Activated CD4-positive, CD25-positive, alpha-beta regulatory T cell treated with anti-CD3 and anti-CD28 coated beads, Interleukin-2, amount 50 U/mL, for 24 hours (primary cell): Measurements from ENCODE around the gene GLOD5.

Source experiments
- ATAC-seq, 2 donors: fragments of 150-1000 bp; cut with Tn5 transposase; one replicate each; pipeline ENCODE4 v1.10.0; 2021; ENCODE audit warnings: mild to moderate bottlenecking in 1 of 2, moderate library complexity in 1 of 2

The GLOD5 gene

GRCh38 chrX:48754238-48754637 is 7.3 kb upstream of the GLOD5 start:
- ATAC-seq, result no peak

- no peak for ATAC-seq
These were observed 7.7 kb downstream of the GLOD5 start for GRCh38 chrX:48769230-48769629.

GRCh38 chrX:48770296-48770695 is 8.7 kb downstream of the GLOD5 start:
- no peak for ATAC-seq

- no peak for ATAC-seq
These were observed 11.1 kb downstream of the GLOD5 start for GRCh38 chrX:48772602-48773001.

GRCh38 chrX:48776818-48777439 is 15.4 kb downstream of the GLOD5 start:
- no peak for ATAC-seq

- no peak for ATAC-seq
These were observed 17.9 kb downstream of the GLOD5 start for GRCh38 chrX:48779399-48779798.

GRCh38 chrX:48781705-48782104 is 20.2 kb downstream of the GLOD5 start:
- no peak for ATAC-seq

GRCh38 chrX:48782216-48782615 is 20.7 kb downstream of the GLOD5 start:
- ATAC-seq, result no peak

- no peak for ATAC-seq
These were observed 21.2 kb downstream of the GLOD5 start for GRCh38 chrX:48782795-48783194.

- ATAC-seq, result no peak
These were observed 23.2 kb downstream of the GLOD5 start for GRCh38 chrX:48784726-48785125.

- no peak for ATAC-seq
These were observed 23.6 kb downstream of the GLOD5 start for GRCh38 chrX:48785186-48785539.

GRCh38 chrX:48785540-48786214 is 24.1 kb downstream of the GLOD5 start:
- no peak for ATAC-seq

GRCh38 chrX:48786341-48786800 is 24.8 kb downstream of the GLOD5 start, which contains the start of gene GATA1:
GATA1 (plus strand) TSS chrX:48786590; CDS start chrX:48791110, 4,520 bp downstream.
- no peak for ATAC-seq

- no peak for ATAC-seq
These were observed 25.4 kb downstream of the GLOD5 start for GRCh38 chrX:48786825-48787504.

GRCh38 chrX:48787505-48788443 is 26.2 kb downstream of the GLOD5 start:
- ATAC-seq, result no peak

GRCh38 chrX:48789366-48790220 is 28.0 kb downstream of the GLOD5 start:
- ATAC-seq, result no peak

GRCh38 chrX:48790477-48790876 is 28.9 kb downstream of the GLOD5 start:
- no peak for ATAC-seq

GRCh38 chrX:48791063-48791820 is 29.7 kb downstream of the GLOD5 start:
- no peak for ATAC-seq

GRCh38 chrX:48792219-48792618 is 30.7 kb downstream of the GLOD5 start:
- ATAC-seq, result no peak

- no peak for ATAC-seq
These were observed 32.4 kb downstream of the GLOD5 start for GRCh38 chrX:48793935-48794334.

- ATAC-seq, result no peak
These were observed 32.9 kb downstream of the GLOD5 start for GRCh38 chrX:48794340-48794910.
